GM12878 (cell line): Measurements from ENCODE around the gene XNDC1N. TPM values are rescaled to one million over a fixed set of nuclear protein-coding genes. Genes with fewer than 3 reads are reported as not detected.

Experiments
- BMI1 ChIP-seq: fragments of 450-650 bp; IDR thresholded peaks from 2 replicates; pipeline ENCODE4 v1.6.1; 2016; ENCODE audit warnings: mild to moderate bottlenecking, moderate library complexity, borderline replicate concordance
- CBX3 ChIP-seq: fragments of 200-600 bp; sonication (generic); IDR thresholded peaks from 2 replicates; pipeline ENCODE4 v1.6.1; 2016; ENCODE audit warnings: low read depth, borderline replicate concordance
- FOS ChIP-seq: IDR thresholded peaks from 3 replicates; pipeline ENCODE4 v1.6.1; 2011; ENCODE audit warnings: borderline replicate concordance; ENCODE audit not compliant: insufficient read length; ENCODE audit errors: extremely low read depth
- HCFC1 ChIP-seq: fragments of 150-350 bp; IDR thresholded peaks from 2 replicates; pipeline ENCODE4 v1.6.1; 2014; ENCODE audit warnings: low read length
- IKZF2 ChIP-seq, 2 experiments: fragments of 450-650 bp; IDR thresholded peaks; 2 replicates each; pipeline ENCODE4 v1.6.1; 2017; ENCODE audit warnings: mild to moderate bottlenecking in 2 of 2, moderate library complexity in 2 of 2
- MYB ChIP-seq: fragments of 150-350 bp; IDR thresholded peaks from 2 replicates; pipeline ENCODE4 v1.6.1; 2014; ENCODE audit warnings: mild to moderate bottlenecking, low read depth, low read length, borderline replicate concordance
- RFX5 ChIP-seq: IDR thresholded peaks from 2 replicates; pipeline ENCODE4 v1.6.1; 2011; ENCODE audit warnings: low read depth, low read length, improper control_type of control experiment
- SMAD1 ChIP-seq: fragments of 450-650 bp; IDR thresholded peaks from 2 replicates; pipeline ENCODE4 v1.6.1; 2018; ENCODE audit warnings: mild to moderate bottlenecking, low read depth; ENCODE audit not compliant: partially characterized antibody
- SRF ChIP-seq, 2 experiments: IDR thresholded peaks; 2 replicates each; pipeline ENCODE4 v1.6.1; 2011; ENCODE audit warnings: low read depth in 2 of 2, low read length in 2 of 2, mild to moderate bottlenecking in 1 of 2, moderate library complexity in 1 of 2
- STAT1 ChIP-seq: fragments of 450-650 bp; conservative IDR thresholded peaks from 2 replicates; pipeline ENCODE4 v1.6.1; 2014; ENCODE audit warnings: antibody characterized with exemption, mild to moderate bottlenecking
- STAT3 ChIP-seq: IDR thresholded peaks from 2 replicates; pipeline ENCODE4 v1.6.1; 2011; ENCODE audit warnings: low read depth, low read length, improper control_type of control experiment
- SUPT20H ChIP-seq: IDR thresholded peaks from 2 replicates; pipeline ENCODE4 v1.6.1; 2011; ENCODE audit warnings: low read depth, mild to moderate bottlenecking, low read length, moderate library complexity, borderline replicate concordance; ENCODE audit not compliant: control insufficient read depth
- TCF7 ChIP-seq: IDR thresholded peaks from 2 replicates; pipeline ENCODE4 v1.6.1; 2014; ENCODE audit warnings: antibody characterized with exemption, borderline replicate concordance
- ZNF217 ChIP-seq: fragments of 450-650 bp; IDR thresholded peaks from 2 replicates; pipeline ENCODE4 v1.6.1; 2017; ENCODE audit warnings: antibody characterized with exemption, mild to moderate bottlenecking
- ZNF384 ChIP-seq: IDR thresholded peaks from 2 replicates; pipeline ENCODE4 v1.6.1; 2012; ENCODE audit warnings: low read depth, mild to moderate bottlenecking, low read length, improper control_type of control experiment, borderline replicate concordance
- polyA plus RNA-seq, 11 experiments: library from polyadenylated mRNA; depleted of rRNA in 4 of 11; unstranded in 6 of 11; stranded (reverse) in 5 of 11; fragments of >200 nt; fragmentation: Nextera tagmentation in 4 of 11; fragmentation: Illumina TruSeq in 1 of 11; extraction: Ambion mirVana in 4 of 11; extraction: Trizol in 1 of 11; gene quantifications; 1 replicate in 1 of 11; 2 replicates in 10 of 11; pipeline versions ENCODE4 v1.2.1 to v1.2.3, GENCODE V29; 2011 to 2016; ENCODE audit warnings: inconsistent platforms in 2 of 11, missing spikeins in 2 of 11, low read depth in 1 of 11
- total RNA-seq, 4 experiments: library from RNA; depleted of rRNA in 3 of 4; stranded (reverse); fragments of >200 nt in 3 of 4; fragmentation: Illumina TruSeq in 1 of 4; extraction: Trizol in 1 of 4; gene quantifications; 2 replicates each; pipeline versions ENCODE4 v1.2.1 to v1.2.3, GENCODE V29; 2013 to 2021
- TF ChIP-seq, protein P1 (sequence below): fragments of 450-650 bp; IDR thresholded peaks from 2 replicates; pipeline ENCODE4 v1.6.1; 2016; ENCODE audit warnings: mild to moderate bottlenecking
- TF ChIP-seq, protein P2 (sequence below): fragments of 450-650 bp; IDR thresholded peaks from 2 replicates; pipeline ENCODE4 v1.6.1; 2017; ENCODE audit warnings: borderline replicate concordance
- TF ChIP-seq, protein P3 (sequence below): IDR thresholded peaks from 2 replicates; pipeline ENCODE4 v1.6.1; 2012; ENCODE audit warnings: mild to moderate bottlenecking, low read depth, low read length
- TF ChIP-seq, protein P4 (sequence below): IDR thresholded peaks from 2 replicates; pipeline ENCODE4 v1.6.1; 2012; ENCODE audit warnings: improper control_type of control experiment, low read depth, low read length; ENCODE audit not compliant: insufficient replicate concordance

The XNDC1N gene
- total and polyA plus RNA-seq, 10 of the 15 experiments (the other 5 are each of a cell fraction or from before 2014, with no cell fraction given), result 5.7 to 13.7 (median 9.8) TPM

- TF ChIP-seq, protein P1, sequence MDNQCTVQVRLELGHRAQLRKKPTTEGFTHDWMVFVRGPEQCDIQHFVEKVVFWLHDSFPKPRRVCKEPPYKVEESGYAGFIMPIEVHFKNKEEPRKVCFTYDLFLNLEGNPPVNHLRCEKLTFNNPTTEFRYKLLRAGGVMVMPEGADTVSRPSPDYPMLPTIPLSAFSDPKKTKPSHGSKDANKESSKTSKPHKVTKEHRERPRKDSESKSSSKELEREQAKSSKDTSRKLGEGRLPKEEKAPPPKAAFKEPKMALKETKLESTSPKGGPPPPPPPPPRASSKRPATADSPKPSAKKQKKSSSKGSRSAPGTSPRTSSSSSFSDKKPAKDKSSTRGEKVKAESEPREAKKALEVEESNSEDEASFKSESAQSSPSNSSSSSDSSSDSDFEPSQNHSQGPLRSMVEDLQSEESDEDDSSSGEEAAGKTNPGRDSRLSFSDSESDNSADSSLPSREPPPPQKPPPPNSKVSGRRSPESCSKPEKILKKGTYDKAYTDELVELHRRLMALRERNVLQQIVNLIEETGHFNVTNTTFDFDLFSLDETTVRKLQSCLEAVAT, result 0 out of 2 replicates have a peak, but pooled peaks have one; percentile 2
- TF ChIP-seq IKZF2 (IDR thresholded peaks at IDR 0.05) (peak; percentile 99 to 100), SRF (IDR thresholded peaks at IDR 0.05; ENCODE audit: low read depth in 2 of 2, low read length in 2 of 2) (no peak), ZNF217 (peak; percentile 88), TCF7 (no peak), HCFC1 (no peak), SUPT20H (no peak), STAT1 (no peak), RFX5 (no peak), SMAD1 (no peak), FOS (no peak), STAT3 (no peak), BMI1 (peak; percentile 77), CBX3 (no peak), ZNF384 (no peak), MYB (no peak)
- TF ChIP-seq, protein P2, sequence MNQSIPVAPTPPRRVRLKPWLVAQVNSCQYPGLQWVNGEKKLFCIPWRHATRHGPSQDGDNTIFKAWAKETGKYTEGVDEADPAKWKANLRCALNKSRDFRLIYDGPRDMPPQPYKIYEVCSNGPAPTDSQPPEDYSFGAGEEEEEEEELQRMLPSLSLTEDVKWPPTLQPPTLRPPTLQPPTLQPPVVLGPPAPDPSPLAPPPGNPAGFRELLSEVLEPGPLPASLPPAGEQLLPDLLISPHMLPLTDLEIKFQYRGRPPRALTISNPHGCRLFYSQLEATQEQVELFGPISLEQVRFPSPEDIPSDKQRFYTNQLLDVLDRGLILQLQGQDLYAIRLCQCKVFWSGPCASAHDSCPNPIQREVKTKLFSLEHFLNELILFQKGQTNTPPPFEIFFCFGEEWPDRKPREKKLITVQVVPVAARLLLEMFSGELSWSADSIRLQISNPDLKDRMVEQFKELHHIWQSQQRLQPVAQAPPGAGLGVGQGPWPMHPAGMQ, result no peak
- TF ChIP-seq, protein P3, sequence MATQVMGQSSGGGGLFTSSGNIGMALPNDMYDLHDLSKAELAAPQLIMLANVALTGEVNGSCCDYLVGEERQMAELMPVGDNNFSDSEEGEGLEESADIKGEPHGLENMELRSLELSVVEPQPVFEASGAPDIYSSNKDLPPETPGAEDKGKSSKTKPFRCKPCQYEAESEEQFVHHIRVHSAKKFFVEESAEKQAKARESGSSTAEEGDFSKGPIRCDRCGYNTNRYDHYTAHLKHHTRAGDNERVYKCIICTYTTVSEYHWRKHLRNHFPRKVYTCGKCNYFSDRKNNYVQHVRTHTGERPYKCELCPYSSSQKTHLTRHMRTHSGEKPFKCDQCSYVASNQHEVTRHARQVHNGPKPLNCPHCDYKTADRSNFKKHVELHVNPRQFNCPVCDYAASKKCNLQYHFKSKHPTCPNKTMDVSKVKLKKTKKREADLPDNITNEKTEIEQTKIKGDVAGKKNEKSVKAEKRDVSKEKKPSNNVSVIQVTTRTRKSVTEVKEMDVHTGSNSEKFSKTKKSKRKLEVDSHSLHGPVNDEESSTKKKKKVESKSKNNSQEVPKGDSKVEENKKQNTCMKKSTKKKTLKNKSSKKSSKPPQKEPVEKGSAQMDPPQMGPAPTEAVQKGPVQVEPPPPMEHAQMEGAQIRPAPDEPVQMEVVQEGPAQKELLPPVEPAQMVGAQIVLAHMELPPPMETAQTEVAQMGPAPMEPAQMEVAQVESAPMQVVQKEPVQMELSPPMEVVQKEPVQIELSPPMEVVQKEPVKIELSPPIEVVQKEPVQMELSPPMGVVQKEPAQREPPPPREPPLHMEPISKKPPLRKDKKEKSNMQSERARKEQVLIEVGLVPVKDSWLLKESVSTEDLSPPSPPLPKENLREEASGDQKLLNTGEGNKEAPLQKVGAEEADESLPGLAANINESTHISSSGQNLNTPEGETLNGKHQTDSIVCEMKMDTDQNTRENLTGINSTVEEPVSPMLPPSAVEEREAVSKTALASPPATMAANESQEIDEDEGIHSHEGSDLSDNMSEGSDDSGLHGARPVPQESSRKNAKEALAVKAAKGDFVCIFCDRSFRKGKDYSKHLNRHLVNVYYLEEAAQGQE, result no peak
- TF ChIP-seq, protein P4, sequence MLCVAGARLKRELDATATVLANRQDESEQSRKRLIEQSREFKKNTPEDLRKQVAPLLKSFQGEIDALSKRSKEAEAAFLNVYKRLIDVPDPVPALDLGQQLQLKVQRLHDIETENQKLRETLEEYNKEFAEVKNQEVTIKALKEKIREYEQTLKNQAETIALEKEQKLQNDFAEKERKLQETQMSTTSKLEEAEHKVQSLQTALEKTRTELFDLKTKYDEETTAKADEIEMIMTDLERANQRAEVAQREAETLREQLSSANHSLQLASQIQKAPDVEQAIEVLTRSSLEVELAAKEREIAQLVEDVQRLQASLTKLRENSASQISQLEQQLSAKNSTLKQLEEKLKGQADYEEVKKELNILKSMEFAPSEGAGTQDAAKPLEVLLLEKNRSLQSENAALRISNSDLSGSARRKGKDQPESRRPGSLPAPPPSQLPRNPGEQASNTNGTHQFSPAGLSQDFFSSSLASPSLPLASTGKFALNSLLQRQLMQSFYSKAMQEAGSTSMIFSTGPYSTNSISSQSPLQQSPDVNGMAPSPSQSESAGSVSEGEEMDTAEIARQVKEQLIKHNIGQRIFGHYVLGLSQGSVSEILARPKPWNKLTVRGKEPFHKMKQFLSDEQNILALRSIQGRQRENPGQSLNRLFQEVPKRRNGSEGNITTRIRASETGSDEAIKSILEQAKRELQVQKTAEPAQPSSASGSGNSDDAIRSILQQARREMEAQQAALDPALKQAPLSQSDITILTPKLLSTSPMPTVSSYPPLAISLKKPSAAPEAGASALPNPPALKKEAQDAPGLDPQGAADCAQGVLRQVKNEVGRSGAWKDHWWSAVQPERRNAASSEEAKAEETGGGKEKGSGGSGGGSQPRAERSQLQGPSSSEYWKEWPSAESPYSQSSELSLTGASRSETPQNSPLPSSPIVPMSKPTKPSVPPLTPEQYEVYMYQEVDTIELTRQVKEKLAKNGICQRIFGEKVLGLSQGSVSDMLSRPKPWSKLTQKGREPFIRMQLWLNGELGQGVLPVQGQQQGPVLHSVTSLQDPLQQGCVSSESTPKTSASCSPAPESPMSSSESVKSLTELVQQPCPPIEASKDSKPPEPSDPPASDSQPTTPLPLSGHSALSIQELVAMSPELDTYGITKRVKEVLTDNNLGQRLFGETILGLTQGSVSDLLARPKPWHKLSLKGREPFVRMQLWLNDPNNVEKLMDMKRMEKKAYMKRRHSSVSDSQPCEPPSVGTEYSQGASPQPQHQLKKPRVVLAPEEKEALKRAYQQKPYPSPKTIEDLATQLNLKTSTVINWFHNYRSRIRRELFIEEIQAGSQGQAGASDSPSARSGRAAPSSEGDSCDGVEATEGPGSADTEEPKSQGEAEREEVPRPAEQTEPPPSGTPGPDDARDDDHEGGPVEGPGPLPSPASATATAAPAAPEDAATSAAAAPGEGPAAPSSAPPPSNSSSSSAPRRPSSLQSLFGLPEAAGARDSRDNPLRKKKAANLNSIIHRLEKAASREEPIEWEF, result no peak
Observed at GRCh38 chr11:71962428-71963038, 34.1 kb upstream of the XNDC1N start (continued).
